ENCODE measurements around the gene POR.
"Not testable (repeated sequence)": the region's sequence is repeated elsewhere in the genome, so short reads cannot be mapped to it uniquely, and the experiment has no call there.

The POR gene

GRCh38 chr7:75869776-75870379 lies 45.1 kb upstream of the POR start:
- ChIA-PET POLR2A (no interaction called here), CTCF (interaction anchor here (0.6 kb wide), 1 partner anchor 53 kb away, joined by 5 read pairs; no protein-coding TSS in a partner anchor)
- DNase-seq (ENCODE audit: extremely low spot score), result no peak
- no peak for TF ChIP-seq FOXA1 (IDR thresholded peaks at IDR 0.05)
- no peak for TF ChIP-seq HDGF (IDR thresholded peaks at IDR 0.05; ENCODE audit: borderline replicate concordance)

- ChIA-PET POLR2A (interaction anchor here (2.1 kb wide), 1 partner anchor 44 kb away, joined by 6 read pairs; the partner anchor contains the start of gene POR), CTCF (interaction anchor here (0.6 to 0.7 kb wide), 2 partner anchors 11 to 52 kb away, joined by 3 to 5 read pairs; no protein-coding TSS in a partner anchor)
- no peak for DNase-seq (ENCODE audit: extremely low spot score)
- TF ChIP-seq ZNF384 (IDR thresholded peaks at IDR 0.05) (no peak), PKNOX1 (IDR thresholded peaks at IDR 0.05) (no peak)
These were observed 44.3 kb upstream of the POR start for GRCh38 chr7:75870557-75871161.

GRCh38 chr7:75872073-75872782 lies 42.7 kb upstream of the POR start:
- DNase-seq (ENCODE audit: extremely low spot score), result no peak
- CTCF ChIA-PET, result interaction anchor here (0.6 to 1.0 kb wide), 3 partner anchors 22 to 328 kb away, joined by 3 to 8 read pairs (median 5); no protein-coding TSS in a partner anchor

GRCh38 chr7:75874180-75874579 lies 40.8 kb upstream of the POR start:
- DNase-seq (ENCODE audit: extremely low spot score); CTCF ChIA-PET; POLR2A ChIA-PET: not testable (repeated sequence)

More at GRCh38 chr7:75872073-75872782, 42.7 kb upstream of the POR start:
- TF ChIP-seq PKNOX1 (IDR thresholded peaks at IDR 0.05), result no peak
- TF ChIP-seq ELF4 (IDR thresholded peaks at IDR 0.05), result no peak
- TF ChIP-seq ARNT (IDR thresholded peaks at IDR 0.05), result no peak
- TF ChIP-seq SUZ12 (IDR thresholded peaks at IDR 0.05), result no peak
- TF ChIP-seq FOXK2 (IDR thresholded peaks at IDR 0.05), result no peak
- TF ChIP-seq NFRKB (IDR thresholded peaks at IDR 0.05), result no peak
- TF ChIP-seq BHLHE40 (IDR thresholded peaks at IDR 0.05; ENCODE audit: borderline replicate concordance), result no peak
- no peak for TF ChIP-seq FOXM1 (IDR thresholded peaks at IDR 0.05; ENCODE audit: borderline replicate concordance)
- no peak for TF ChIP-seq ZNF384 (IDR thresholded peaks at IDR 0.05)
- TF ChIP-seq LEF1 (IDR thresholded peaks at IDR 0.05; ENCODE audit: borderline replicate concordance), result no peak
- POLR2A ChIA-PET, result interaction anchor here (2.1 kb wide), 1 partner anchor 43 kb away, joined by 6 read pairs; the partner anchor contains the start of gene POR

GRCh38 chr7:75875113-75876080 lies 39.6 kb upstream of the POR start:
- ChIA-PET POLR2A (no interaction called here), CTCF (interaction anchor here (0.7 kb wide), 1 partner anchor 39 kb away, joined by 3 read pairs; no protein-coding TSS in a partner anchor)
- TF ChIP-seq HDGF (IDR thresholded peaks at IDR 0.05; ENCODE audit: borderline replicate concordance), result no peak
- no peak for DNase-seq (ENCODE audit: extremely low spot score)

- no peak for TF ChIP-seq NFRKB (IDR thresholded peaks at IDR 0.05)
- TF ChIP-seq FOXA1 (IDR thresholded peaks at IDR 0.05), result no peak
- TF ChIP-seq TARDBP (IDR thresholded peaks at IDR 0.05), result no peak
- TF ChIP-seq FOXK2 (IDR thresholded peaks at IDR 0.05), result no peak
- no peak for TF ChIP-seq L3MBTL2 (conservative IDR thresholded peaks at IDR 0.05)
- no peak for TF ChIP-seq PKNOX1 (IDR thresholded peaks at IDR 0.05)
- TF ChIP-seq HDGF (IDR thresholded peaks at IDR 0.05; ENCODE audit: borderline replicate concordance), result no peak
- no peak for TF ChIP-seq ZNF384 (IDR thresholded peaks at IDR 0.05)
- TF ChIP-seq BHLHE40 (IDR thresholded peaks at IDR 0.05; ENCODE audit: borderline replicate concordance), result no peak
- no peak for TF ChIP-seq FOXM1 (IDR thresholded peaks at IDR 0.05; ENCODE audit: borderline replicate concordance)
- no peak for TF ChIP-seq LEF1 (IDR thresholded peaks at IDR 0.05; ENCODE audit: borderline replicate concordance)
- TF ChIP-seq CTBP1 (IDR thresholded peaks at IDR 0.05; ENCODE audit: borderline replicate concordance), result no peak
- TF ChIP-seq SUZ12 (IDR thresholded peaks at IDR 0.05), result no peak
- ChIA-PET POLR2A (no interaction called here), CTCF (no interaction called here)
- no peak for DNase-seq (ENCODE audit: extremely low spot score)
These were observed 38.7 kb upstream of the POR start for GRCh38 chr7:75876126-75876881.
